GM12801 (cell line): ENCODE results near the gene CA10.

Experiments
- TF ChIP-seq, protein P1 (sequence below): IDR thresholded peaks from one replicate; pipeline ENCODE4 v1.5.1; 2011; ENCODE audit warnings: control low read depth; ENCODE audit not compliant: insufficient read length; ENCODE audit errors: extremely low read depth

CA10 gene

GRCh38 chr17:51799240-51799639 is 359.3 kb downstream of the CA10 start:
- TF ChIP-seq, protein P1, sequence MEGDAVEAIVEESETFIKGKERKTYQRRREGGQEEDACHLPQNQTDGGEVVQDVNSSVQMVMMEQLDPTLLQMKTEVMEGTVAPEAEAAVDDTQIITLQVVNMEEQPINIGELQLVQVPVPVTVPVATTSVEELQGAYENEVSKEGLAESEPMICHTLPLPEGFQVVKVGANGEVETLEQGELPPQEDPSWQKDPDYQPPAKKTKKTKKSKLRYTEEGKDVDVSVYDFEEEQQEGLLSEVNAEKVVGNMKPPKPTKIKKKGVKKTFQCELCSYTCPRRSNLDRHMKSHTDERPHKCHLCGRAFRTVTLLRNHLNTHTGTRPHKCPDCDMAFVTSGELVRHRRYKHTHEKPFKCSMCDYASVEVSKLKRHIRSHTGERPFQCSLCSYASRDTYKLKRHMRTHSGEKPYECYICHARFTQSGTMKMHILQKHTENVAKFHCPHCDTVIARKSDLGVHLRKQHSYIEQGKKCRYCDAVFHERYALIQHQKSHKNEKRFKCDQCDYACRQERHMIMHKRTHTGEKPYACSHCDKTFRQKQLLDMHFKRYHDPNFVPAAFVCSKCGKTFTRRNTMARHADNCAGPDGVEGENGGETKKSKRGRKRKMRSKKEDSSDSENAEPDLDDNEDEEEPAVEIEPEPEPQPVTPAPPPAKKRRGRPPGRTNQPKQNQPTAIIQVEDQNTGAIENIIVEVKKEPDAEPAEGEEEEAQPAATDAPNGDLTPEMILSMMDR: no peak

DNA sequence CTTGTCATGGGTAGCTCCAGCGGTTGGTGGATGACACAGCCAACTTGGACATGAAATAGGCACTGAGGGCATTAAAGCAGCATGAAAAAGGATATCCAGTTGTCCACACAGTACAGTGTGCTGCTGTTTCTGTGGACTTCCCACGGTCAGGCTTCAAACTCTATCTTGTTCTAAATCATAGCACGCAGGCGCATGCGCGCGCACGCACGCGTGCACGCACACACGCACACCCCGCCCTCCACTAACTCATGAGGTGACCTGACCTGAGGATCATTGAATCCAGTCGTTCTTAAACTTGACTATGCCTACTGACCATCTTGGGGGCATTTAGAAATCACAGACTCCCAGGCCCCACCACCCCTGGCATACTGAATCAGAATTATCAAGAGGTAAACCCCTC is 361.4 kb downstream of the CA10 start:
- TF ChIP-seq, protein P1: no peak

- TF ChIP-seq, protein P1: no peak
Observed at GRCh38 chr17:51796026-51796425, 362.5 kb downstream of the CA10 start.

DNA sequence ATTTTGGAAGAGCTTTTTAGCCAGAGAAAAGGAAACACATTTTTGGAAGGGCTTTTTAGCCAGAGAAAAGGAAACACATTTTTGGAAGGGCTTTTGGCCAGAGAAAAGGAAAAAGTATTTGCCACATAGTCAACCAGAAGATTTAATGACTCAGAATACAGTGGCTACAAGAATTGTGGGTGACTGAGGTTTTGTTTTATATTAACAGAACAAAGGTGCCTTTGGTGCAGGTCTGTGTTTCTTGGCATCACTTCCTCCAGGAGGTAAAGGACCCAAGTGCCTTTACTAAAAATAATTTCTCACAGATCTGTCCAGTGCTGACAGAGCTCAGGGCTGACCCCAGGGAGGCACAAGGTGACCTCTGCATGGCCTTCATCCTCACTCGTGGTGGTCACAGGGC is 363.1 kb downstream of the CA10 start:
- TF ChIP-seq, protein P1: no peak

DNA sequence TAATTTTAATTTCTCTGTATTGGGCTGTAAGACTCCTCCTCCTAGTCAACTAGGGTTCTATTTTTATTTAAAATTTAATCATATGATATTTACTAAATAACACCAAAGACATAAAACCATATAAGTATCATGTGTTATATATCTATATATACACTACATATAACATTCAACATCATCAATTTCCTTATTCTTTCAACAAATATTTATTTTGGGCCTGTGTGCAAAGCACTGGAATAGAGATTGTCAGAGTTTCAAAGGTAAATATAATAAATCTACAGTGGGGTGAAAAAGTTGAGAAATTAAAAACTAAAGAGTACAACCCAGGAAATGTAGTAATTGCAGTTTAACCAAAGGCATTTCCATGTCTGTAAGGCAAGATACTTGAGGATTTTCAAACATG is 364.0 kb downstream of the CA10 start:
- TF ChIP-seq, protein P1: no peak

DNA sequence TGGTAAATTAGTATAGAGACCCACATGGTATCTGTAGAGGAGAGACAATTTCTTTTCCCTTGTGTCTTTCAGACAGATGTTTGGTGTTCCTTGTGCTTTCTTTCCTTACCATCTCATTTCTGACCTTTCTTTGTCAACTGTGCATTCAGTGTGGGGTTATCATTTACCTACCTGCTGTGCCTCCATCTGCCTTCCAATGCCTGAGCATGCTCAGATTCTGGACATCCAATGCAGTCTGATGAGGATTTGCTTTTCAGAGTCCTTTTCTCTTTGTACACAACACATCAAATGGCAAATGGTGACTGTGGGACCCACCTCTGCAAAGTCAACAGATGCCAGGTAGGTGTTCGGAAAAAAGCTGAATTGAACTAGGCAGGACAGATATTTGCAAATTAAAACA is 364.8 kb downstream of the CA10 start:
- TF ChIP-seq, protein P1: no peak

DNA sequence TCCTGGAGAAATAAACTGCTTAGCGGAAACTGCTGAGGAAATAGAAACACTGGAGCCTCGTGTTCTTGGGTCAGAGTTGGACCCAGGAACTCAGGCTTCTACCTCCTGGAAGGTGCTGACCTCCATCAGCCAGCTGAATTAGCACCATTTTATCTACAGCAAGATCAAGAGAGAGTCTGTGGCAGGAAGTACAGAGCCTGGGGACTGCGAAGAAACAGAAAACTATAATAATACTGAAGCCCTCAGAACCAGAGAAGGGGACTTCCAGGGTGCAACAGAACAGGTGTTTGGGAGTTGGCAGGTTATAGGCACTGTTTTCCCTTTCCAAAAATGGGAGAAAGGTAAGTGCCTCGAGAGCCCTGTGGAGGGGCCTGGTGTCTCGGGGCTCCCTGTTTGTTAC is 379.7 kb downstream of the CA10 start:
- TF ChIP-seq, protein P1: no peak

DNA sequence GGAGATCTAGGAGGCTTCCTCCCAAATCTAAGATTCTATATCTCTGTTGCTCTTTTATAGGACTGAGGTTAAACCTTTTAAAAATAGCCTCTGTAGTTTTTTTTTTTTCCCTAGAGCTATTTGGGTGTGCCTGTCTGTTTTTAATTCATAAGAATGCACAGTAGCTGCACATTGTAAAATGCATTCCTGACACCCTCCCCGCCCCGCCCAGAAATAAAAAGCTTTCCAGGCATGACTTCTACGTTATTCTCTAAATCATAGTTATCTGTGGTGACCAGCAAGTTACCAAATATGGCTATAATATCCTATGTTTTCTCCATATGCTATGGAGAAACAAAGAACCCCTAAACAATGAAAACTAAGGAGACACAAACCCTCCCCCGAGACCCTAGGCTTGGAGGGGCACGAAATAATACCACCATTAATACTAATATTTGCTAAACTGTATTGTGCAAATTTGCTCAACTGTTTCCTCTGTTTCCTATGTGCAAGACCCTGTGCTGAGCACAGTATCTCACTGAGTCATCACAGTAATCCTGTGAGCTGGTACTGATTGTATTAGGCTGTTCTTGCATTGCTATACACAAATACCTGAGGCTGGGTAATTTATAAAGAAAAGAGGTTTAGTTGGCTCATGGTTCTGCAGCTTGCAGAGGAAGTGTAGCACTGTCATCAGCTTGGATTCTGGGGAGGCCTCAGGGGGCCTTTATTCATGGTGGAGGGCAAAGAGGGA is 388.3 kb downstream of the CA10 start:
- TF ChIP-seq, protein P1: no peak
